ENCODE results near the gene USP37. TPM values are rescaled to one million over a fixed set of nuclear protein-coding genes. Genes with fewer than 3 reads are reported as not detected.

The USP37 gene
- polyA plus RNA-seq, 6 donors from 2014 or later = 3.0 to 19.1 (median 12.3) TPM

GRCh38 chr2:218448934-218449333 lies 119.2 kb downstream of the USP37 start:
- Mint-ChIP-seq H3K4me1 (no peaks in the 10 kb centered on the region), H3K9me3 (no peaks in the 10 kb centered on the region), H3K27ac (no peak overlapping the region), H3K4me3 (no peak overlapping the region), H3K27me3 (no peaks in the 10 kb centered on the region), H3K36me3 (peaks cover 12 to 17% of the 10 kb centered on the region in 2 donors)
- no peak for DNase-seq
- no peak for ATAC-seq (ENCODE audit: low read depth in 2 of 2)

GRCh38 chr2:218447072-218447471 lies 121.1 kb downstream of the USP37 start:
- no peak overlapping the region for H3K4me3 Mint-ChIP-seq
- DNase-seq = no peak
- H3K9me3 Mint-ChIP-seq = no peaks in the 10 kb centered on the region

GRCh38 chr2:218446547-218446946 lies 121.6 kb downstream of the USP37 start:
- DNase-seq = no peak
- Mint-ChIP-seq H3K4me1 (no peaks in the 10 kb centered on the region), H3K9me3 (no peaks in the 10 kb centered on the region), H3K36me3 (peaks cover 7 to 8% of the 10 kb centered on the region in 2 donors), H3K27me3 (no peaks in the 10 kb centered on the region), H3K27ac (no peak overlapping the region), H3K4me3 (no peak overlapping the region)
- ATAC-seq (ENCODE audit: low read depth in 2 of 2) = no peak

More at GRCh38 chr2:218447072-218447471, 121.1 kb downstream of the USP37 start:
- no peak for ATAC-seq (ENCODE audit: low read depth in 2 of 2)
- H3K27me3 Mint-ChIP-seq = no peaks in the 10 kb centered on the region
- H3K36me3 Mint-ChIP-seq = peaks cover 7 to 8% of the 10 kb centered on the region in 2 donors
- no peak overlapping the region for H3K27ac Mint-ChIP-seq
- no peaks in the 10 kb centered on the region for H3K4me1 Mint-ChIP-seq

- Mint-ChIP-seq H3K4me1 (no peaks in the 10 kb centered on the region), H3K9me3 (no peaks in the 10 kb centered on the region), H3K4me3 (no peak overlapping the region), H3K27me3 (no peaks in the 10 kb centered on the region), H3K36me3 (peaks cover 7 to 8% of the 10 kb centered on the region in 2 donors), H3K27ac (no peak overlapping the region)
- DNase-seq = no peak
- no peak for ATAC-seq (ENCODE audit: low read depth in 2 of 2)
These were observed 122.5 kb downstream of the USP37 start for GRCh38 chr2:218445602-218446001.

- ATAC-seq (ENCODE audit: low read depth in 2 of 2) = no peak
- H3K27ac Mint-ChIP-seq = peak overlapping the region in 2 of 6 donors; percentile 38 to 39
These were observed 123.3 kb downstream of the USP37 start for GRCh38 chr2:218444692-218445357.

GRCh38 chr2:218438596-218438995 lies 129.6 kb downstream of the USP37 start:
- Mint-ChIP-seq H3K27ac (peak overlapping the region in 4 of 6 donors; percentile 39 to 76 (median 63)), H3K4me1 (peaks cover 12 to 23% (median 22%) of the 10 kb centered on the region in 3 donors), H3K4me3 (peak overlapping the region in 3 of 8 donors; percentile 12 to 83 (median 24)), H3K27me3 (no peaks in the 10 kb centered on the region), H3K36me3 (no peaks in the 10 kb centered on the region), H3K9me3 (no peaks in the 10 kb centered on the region)
- peak; percentile 55 to 79 for ATAC-seq (ENCODE audit: low read depth in 2 of 2)
- DNase-seq = peak; percentile 23

More at GRCh38 chr2:218444692-218445357, 123.3 kb downstream of the USP37 start:
- no peak for DNase-seq
- H3K36me3 Mint-ChIP-seq = peaks cover 7 to 8% of the 10 kb centered on the region in 2 donors
- no peaks in the 10 kb centered on the region for H3K9me3 Mint-ChIP-seq
- H3K4me1 Mint-ChIP-seq = peaks cover 0 to 2% (median 2%) of the 10 kb centered on the region in 3 donors
- H3K4me3 Mint-ChIP-seq = no peak overlapping the region
- no peaks in the 10 kb centered on the region for H3K27me3 Mint-ChIP-seq

- no peak for DNase-seq
- Mint-ChIP-seq H3K9me3 (no peaks in the 10 kb centered on the region), H3K27me3 (no peaks in the 10 kb centered on the region), H3K4me1 (peaks cover 12 to 23% (median 22%) of the 10 kb centered on the region in 3 donors), H3K4me3 (peak overlapping the region in 2 of 8 donors; percentile 2 to 83), H3K27ac (peak overlapping the region in 3 of 6 donors; percentile 11 to 76 (median 61)), H3K36me3 (no peaks in the 10 kb centered on the region)
- ATAC-seq (ENCODE audit: low read depth in 2 of 2) = no peak
These were observed 130.2 kb downstream of the USP37 start for GRCh38 chr2:218437969-218438368.

GRCh38 chr2:218436992-218437391 lies 131.2 kb downstream of the USP37 start:
- DNase-seq = no peak
- no peak overlapping the region for H3K27ac Mint-ChIP-seq
- H3K4me3 Mint-ChIP-seq = no peak overlapping the region
- no peak for ATAC-seq (ENCODE audit: low read depth in 2 of 2)
- peaks cover 16 to 23% (median 22%) of the 10 kb centered on the region in 3 donors for H3K4me1 Mint-ChIP-seq
- H3K36me3 Mint-ChIP-seq = no peaks in the 10 kb centered on the region
- no peaks in the 10 kb centered on the region for H3K9me3 Mint-ChIP-seq
- peaks cover 0 to 7% (median 6%) of the 10 kb centered on the region in 3 donors for H3K27me3 Mint-ChIP-seq

- no peaks in the 10 kb centered on the region for H3K36me3 Mint-ChIP-seq
- H3K9me3 Mint-ChIP-seq = no peaks in the 10 kb centered on the region
- ATAC-seq (ENCODE audit: low read depth in 2 of 2) = no peak
- H3K4me3 Mint-ChIP-seq = peak overlapping the region in 1 of 8 donors; percentile 9
- peaks cover 16 to 22% (median 22%) of the 10 kb centered on the region in 3 donors for H3K4me1 Mint-ChIP-seq
- peaks cover 0 to 12% (median 8%) of the 10 kb centered on the region in 3 donors for H3K27me3 Mint-ChIP-seq
- peak overlapping the region in 1 of 6 donors; percentile 47 for H3K27ac Mint-ChIP-seq
- DNase-seq = no peak
These were observed 132.9 kb downstream of the USP37 start for GRCh38 chr2:218435003-218435982.

- no peaks in the 10 kb centered on the region for H3K36me3 Mint-ChIP-seq
These were observed 133.7 kb downstream of the USP37 start for GRCh38 chr2:218434456-218434855.

GRCh38 chr2:218432676-218433365 lies 135.3 kb downstream of the USP37 start:
- ATAC-seq (ENCODE audit: low read depth in 2 of 2) = no peak
- Mint-ChIP-seq H3K36me3 (no peaks in the 10 kb centered on the region), H3K4me1 (peaks cover under 1 to 4% (median 3%) of the 10 kb centered on the region in 3 donors), H3K27ac (no peak overlapping the region), H3K27me3 (peaks cover 0 to 18% (median 16%) of the 10 kb centered on the region in 3 donors), H3K9me3 (no peaks in the 10 kb centered on the region), H3K4me3 (no peak overlapping the region)
- no peak for DNase-seq

More at GRCh38 chr2:218434456-218434855, 133.7 kb downstream of the USP37 start:
- no peak for ATAC-seq (ENCODE audit: low read depth in 2 of 2)
- H3K27me3 Mint-ChIP-seq = peaks cover 0 to 16% (median 16%) of the 10 kb centered on the region in 3 donors
- H3K27ac Mint-ChIP-seq = peak overlapping the region in 1 of 6 donors; percentile 86
- no peak for DNase-seq
- peaks cover 16 to 17% (median 17%) of the 10 kb centered on the region in 3 donors for H3K4me1 Mint-ChIP-seq
- no peak overlapping the region for H3K4me3 Mint-ChIP-seq
- no peaks in the 10 kb centered on the region for H3K9me3 Mint-ChIP-seq

GRCh38 chr2:218431878-218432277 lies 136.3 kb downstream of the USP37 start:
- no peaks in the 10 kb centered on the region for H3K36me3 Mint-ChIP-seq
- H3K4me1 Mint-ChIP-seq = peaks cover 0 to 4% (median 0%) of the 10 kb centered on the region in 3 donors
- H3K27ac Mint-ChIP-seq = no peak overlapping the region
- no peak overlapping the region for H3K4me3 Mint-ChIP-seq
- H3K27me3 Mint-ChIP-seq = peaks cover 0 to 18% (median 16%) of the 10 kb centered on the region in 3 donors
- no peak for DNase-seq
- no peak for ATAC-seq (ENCODE audit: low read depth in 2 of 2)
- H3K9me3 Mint-ChIP-seq = no peaks in the 10 kb centered on the region

- Mint-ChIP-seq H3K27me3 (peaks cover 0 to 18% (median 16%) of the 10 kb centered on the region in 3 donors), H3K4me3 (no peak overlapping the region), H3K36me3 (no peaks in the 10 kb centered on the region), H3K4me1 (peaks cover 0 to 4% (median 0%) of the 10 kb centered on the region in 3 donors), H3K27ac (peak overlapping the region in 1 of 6 donors; percentile 63), H3K9me3 (no peaks in the 10 kb centered on the region)
- ATAC-seq (ENCODE audit: low read depth in 2 of 2) (no peak), DNase-seq (no peak)
These were observed 137.4 kb downstream of the USP37 start for GRCh38 chr2:218430721-218431120.

Measured in naive B cell (primary cell).